Astrocyte (in vitro differentiated cells and primary cell): ENCODE measurements around the gene TOR1B. TPM values are rescaled to one million over a fixed set of nuclear protein-coding genes. Genes with fewer than 3 reads are reported as not detected.

Experiments used
- DNase-seq: peaks from one replicate; pipeline ENCODE4 v3.0.0-alpha.2; 2010; ENCODE audit warnings: low read depth
- FAIRE-seq: peaks from 2 replicates; lab custom pipeline; 2011; peaks lifted over from hg19 to GRCh38; lab: Jason Lieb, UNC
- H2AFZ ChIP-seq: 2 replicates; pipeline ENCODE4 v1.6.0; 2012; ENCODE audit warnings: low read depth, low read length, inconsistent platforms
- H3K27ac ChIP-seq: 2 replicates; pipeline ENCODE4 v1.5.1; 2011; ENCODE audit warnings: low read depth, low read length, inconsistent platforms
- H3K27me3 ChIP-seq: 2 replicates; pipeline ENCODE4 v1.6.0; 2011; ENCODE audit warnings: low read length, inconsistent platforms; ENCODE audit not compliant: insufficient read depth
- H3K36me3 ChIP-seq: 2 replicates; pipeline ENCODE4 v1.5.1; 2011; ENCODE audit warnings: low read length, inconsistent platforms; ENCODE audit not compliant: insufficient read depth
- H3K4me1 ChIP-seq: 2 replicates; pipeline ENCODE4 v1.5.1; 2011; ENCODE audit warnings: low read length, inconsistent platforms; ENCODE audit not compliant: insufficient read depth
- H3K4me2 ChIP-seq: 2 replicates; pipeline ENCODE4 v1.6.0; 2012; ENCODE audit warnings: low read length, inconsistent platforms
- H3K4me3 ChIP-seq: 2 replicates; pipeline ENCODE4 v1.5.1; 2011; ENCODE audit warnings: low read depth, mild to moderate bottlenecking, low read length, inconsistent platforms; ENCODE audit not compliant: insufficient read depth
- H3K79me2 ChIP-seq: 2 replicates; pipeline ENCODE4 v1.6.0; 2012; ENCODE audit warnings: mild to moderate bottlenecking, low read length, inconsistent platforms; ENCODE audit not compliant: insufficient read depth
- H3K9ac ChIP-seq: 2 replicates; pipeline ENCODE4 v1.6.0; 2012; ENCODE audit warnings: mild to moderate bottlenecking, low read length, inconsistent platforms
- H3K9me3 ChIP-seq: 2 replicates; pipeline ENCODE4 v1.5.1; 2012; ENCODE audit warnings: low read depth, mild to moderate bottlenecking, low read length, inconsistent platforms; ENCODE audit not compliant: insufficient read depth
- H4K20me1 ChIP-seq: 2 replicates; pipeline ENCODE4 v1.6.0; 2012; ENCODE audit warnings: low read length, inconsistent platforms; ENCODE audit not compliant: insufficient read depth
- H3K27ac Mint-ChIP-seq: one replicate; pipeline ENCODE4 v1.8.0; 2021; ENCODE audit warnings: mild to moderate bottlenecking, mixed read lengths; ENCODE audit not compliant: unreplicated experiment
- H3K27me3 Mint-ChIP-seq: one replicate; pipeline ENCODE4 v1.8.0; 2021; ENCODE audit warnings: low read depth, mixed read lengths; ENCODE audit not compliant: unreplicated experiment
- H3K36me3 Mint-ChIP-seq: one replicate; pipeline ENCODE4 v1.8.0; 2021; ENCODE audit warnings: low read depth, mixed read lengths; ENCODE audit not compliant: unreplicated experiment
- H3K4me1 Mint-ChIP-seq: one replicate; pipeline ENCODE4 v1.8.0; 2021; ENCODE audit warnings: low read depth, mixed read lengths; ENCODE audit not compliant: unreplicated experiment
- H3K4me3 Mint-ChIP-seq: one replicate; pipeline ENCODE4 v1.8.0; 2021; ENCODE audit warnings: mild to moderate bottlenecking, moderate library complexity, mixed read lengths; ENCODE audit not compliant: unreplicated experiment
- H3K9me3 Mint-ChIP-seq: one replicate; pipeline ENCODE4 v1.8.0; 2021; ENCODE audit warnings: mild to moderate bottlenecking, mixed read lengths; ENCODE audit not compliant: unreplicated experiment
- CTCF ChIP-seq: IDR thresholded peaks from 2 replicates; pipeline ENCODE4 v1.5.1; 2011; ENCODE audit warnings: low read depth, mild to moderate bottlenecking, inconsistent platforms, low read length, moderate library complexity; ENCODE audit not compliant: insufficient read depth
- EZH2 ChIP-seq: IDR thresholded peaks from 2 replicates; pipeline ENCODE4 v1.6.1; 2012; ENCODE audit warnings: mild to moderate bottlenecking, low read length, inconsistent platforms; ENCODE audit not compliant: insufficient read depth
- total RNA-seq: library from RNA; stranded (reverse); gene quantifications from 2 replicates; pipeline ENCODE4 v1.2.1, GENCODE V29; 2021

Gene TOR1B
- total RNA-seq, 1 donor from 2014 or later, result 31.6 TPM

GRCh38 chr9:129813661-129814060, 10.7 kb downstream of the TOR1B start:
- Histone ChIP-seq H3K4me2 (no peak overlapping the region), H3K9ac (no peak overlapping the region), H3K27ac (no peak overlapping the region), H3K36me3 (peaks cover 20% of the 10 kb centered on the region), H3K79me2 (peaks cover 6% of the 10 kb centered on the region), H4K20me1 (peaks cover 28% of the 10 kb centered on the region), H3K4me3 (no peak overlapping the region), H2AFZ (no peak overlapping the region), H3K27me3 (no peaks in the 10 kb centered on the region), H3K9me3 (no peaks in the 10 kb centered on the region), H3K4me1 (no peaks in the 10 kb centered on the region)
- FAIRE-seq (no peak), DNase-seq (no peak)
- H3K4me1 Mint-ChIP-seq, result peaks cover 22% of the 10 kb centered on the region
- H3K27me3 Mint-ChIP-seq, result no peaks in the 10 kb centered on the region
- no peak for TF ChIP-seq CTCF
- H3K36me3 Mint-ChIP-seq, result peaks cover 35% of the 10 kb centered on the region
- H3K9me3 Mint-ChIP-seq, result no peaks in the 10 kb centered on the region
- no peak overlapping the region for H3K4me3 Mint-ChIP-seq
- H3K27ac Mint-ChIP-seq, result peak overlapping the region; percentile 75

- no peak overlapping the region for H3K4me3 ChIP-seq
- TF ChIP-seq CTCF (no peak), EZH2 (no peak)
- H3K27ac Mint-ChIP-seq, result no peak overlapping the region
- FAIRE-seq (no peak), DNase-seq (no peak)
- H3K36me3 Mint-ChIP-seq, result peaks cover 33% of the 10 kb centered on the region
- H3K27ac ChIP-seq, result no peak overlapping the region
- H3K9ac ChIP-seq, result no peak overlapping the region
- H3K27me3 ChIP-seq, result no peaks in the 10 kb centered on the region
- no peaks in the 10 kb centered on the region for H3K9me3 Mint-ChIP-seq
- H3K4me1 Mint-ChIP-seq, result peaks cover 22% of the 10 kb centered on the region
- no peak overlapping the region for H3K4me3 Mint-ChIP-seq
- H3K36me3 ChIP-seq, result peaks cover 18% of the 10 kb centered on the region
- no peaks in the 10 kb centered on the region for H3K4me1 ChIP-seq
- no peaks in the 10 kb centered on the region for H3K27me3 Mint-ChIP-seq
- H3K79me2 ChIP-seq, result peaks cover 9% of the 10 kb centered on the region
- H3K9me3 ChIP-seq, result no peaks in the 10 kb centered on the region
- H2AFZ ChIP-seq, result no peak overlapping the region
- no peak overlapping the region for H3K4me2 ChIP-seq
- peaks cover 32% of the 10 kb centered on the region for H4K20me1 ChIP-seq
Measured at GRCh38 chr9:129814432-129815223, 11.6 kb downstream of the TOR1B start.

GRCh38 chr9:129815278-129815677, 12.3 kb downstream of the TOR1B start:
- Histone ChIP-seq H3K36me3 (peaks cover 14% of the 10 kb centered on the region), H3K9me3 (no peaks in the 10 kb centered on the region), H3K27ac (no peak overlapping the region), H4K20me1 (peaks cover 32% of the 10 kb centered on the region), H2AFZ (no peak overlapping the region), H3K79me2 (peaks cover 10% of the 10 kb centered on the region), H3K9ac (no peak overlapping the region), H3K4me3 (no peak overlapping the region), H3K4me1 (no peaks in the 10 kb centered on the region), H3K4me2 (no peak overlapping the region), H3K27me3 (no peaks in the 10 kb centered on the region)
- no peak for DNase-seq
- FAIRE-seq, result no peak
- Mint-ChIP-seq H3K36me3 (peaks cover 27% of the 10 kb centered on the region), H3K27me3 (no peaks in the 10 kb centered on the region), H3K27ac (no peak overlapping the region), H3K4me1 (peaks cover 20% of the 10 kb centered on the region), H3K4me3 (no peak overlapping the region), H3K9me3 (no peaks in the 10 kb centered on the region)
- TF ChIP-seq EZH2 (no peak), CTCF (no peak)
